GM18519 (cell line): ENCODE data around the gene ARPC5L.
"Not testable (repeated sequence)": the region's sequence is repeated elsewhere in the genome, so short reads cannot be mapped to it uniquely, and the experiment has no call there.

Experiments
- ATAC-seq: cut with Tn5 transposase; IDR thresholded peaks from one replicate; pipeline ENCODE4 v1.9.1; 2021; ENCODE audit warnings: mild to moderate bottlenecking, moderate library complexity; ENCODE audit not compliant: unreplicated experiment, low FRiP score

The ARPC5L gene

DNA sequence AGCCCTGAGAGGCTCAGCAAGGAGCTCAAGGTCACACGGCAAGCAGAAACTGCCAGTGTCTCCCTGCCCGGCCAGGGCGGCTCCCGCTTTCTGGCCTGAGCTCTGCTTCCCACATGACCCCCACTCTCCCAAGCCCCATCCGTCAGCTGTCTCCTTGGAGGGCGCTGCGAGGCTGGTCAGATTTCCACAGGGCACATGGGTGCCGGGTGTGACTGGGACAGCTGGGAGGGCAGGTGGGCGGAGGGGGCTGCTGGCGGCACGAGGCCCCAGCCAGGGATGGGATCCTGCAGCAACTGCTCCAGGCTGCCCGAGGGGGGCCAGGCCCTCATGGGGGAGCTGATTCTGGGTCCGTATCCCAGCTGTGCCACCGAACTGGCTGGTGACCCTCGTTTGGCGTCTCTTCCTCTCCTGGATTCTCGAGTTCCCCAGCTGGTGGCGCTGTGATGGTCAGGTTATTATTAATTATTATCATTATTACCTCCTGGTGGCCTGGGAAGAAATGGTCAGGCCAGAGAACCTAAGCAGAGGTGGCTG lies 21.6 kb upstream of the ARPC5L start:
- ATAC-seq = no peak

- no peak for ATAC-seq
Observed at GRCh38 chr9:124841075-124841821, 20.7 kb upstream of the ARPC5L start.

- ATAC-seq = no peak
Observed at GRCh38 chr9:124843456-124844034, 18.4 kb upstream of the ARPC5L start.

DNA sequence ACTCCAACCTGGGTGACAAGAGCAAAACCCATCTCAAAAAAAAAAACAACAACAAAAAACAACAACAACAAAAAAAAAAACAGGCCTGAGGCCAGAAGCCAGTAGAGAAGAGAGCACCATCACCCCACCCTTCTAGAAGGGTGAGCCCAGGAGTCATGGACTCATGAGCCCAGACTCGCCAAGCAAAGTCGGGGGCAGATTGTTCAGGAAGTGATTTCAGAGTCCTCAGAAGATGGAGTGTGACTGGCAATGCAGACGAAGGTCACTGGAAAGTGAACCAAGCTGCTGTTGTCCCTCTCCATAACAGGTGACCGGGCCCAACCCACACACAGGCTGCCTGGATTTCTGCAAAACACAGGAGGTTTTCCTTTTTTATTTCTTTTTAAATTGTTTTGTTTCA lies 17.6 kb upstream of the ARPC5L start:
- no peak for ATAC-seq

DNA sequence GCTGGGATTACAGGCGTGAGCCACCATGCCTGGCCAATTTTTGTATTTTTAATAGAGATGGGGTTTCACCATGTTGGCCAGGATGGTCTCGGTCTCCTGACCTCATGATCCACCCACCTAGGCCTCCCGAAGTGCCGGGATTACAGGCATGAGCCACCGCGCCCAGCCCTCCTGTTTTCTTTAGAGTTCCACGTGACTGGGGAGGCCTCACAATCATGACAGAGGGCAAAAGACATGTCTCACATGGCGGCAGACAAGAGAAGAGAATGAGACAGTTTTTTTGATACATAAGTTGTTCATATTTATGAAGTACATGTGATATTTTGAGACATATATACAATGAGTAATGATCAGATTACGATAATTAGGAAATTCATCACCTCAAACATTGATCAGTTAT lies 15.5 kb upstream of the ARPC5L start:
- ATAC-seq = not testable (repeated sequence)

DNA sequence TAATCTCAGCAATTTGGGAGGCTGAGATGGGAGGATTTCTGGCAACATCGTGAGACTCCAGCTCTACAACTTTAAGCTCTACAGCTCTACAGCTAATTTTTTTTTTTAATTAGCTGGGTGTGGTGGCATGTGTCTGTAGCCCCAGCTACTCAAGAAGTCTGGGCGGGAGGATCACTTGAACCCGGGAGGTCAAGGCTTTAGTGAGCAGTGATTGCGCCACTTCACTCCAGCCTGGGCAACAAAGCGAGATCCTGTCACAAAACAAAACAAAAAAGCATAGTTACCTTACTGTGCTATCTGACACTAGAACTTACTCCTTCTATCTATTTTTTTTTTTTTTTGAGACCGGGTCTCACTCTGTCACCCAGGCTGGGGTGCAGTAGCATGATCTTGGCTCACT lies 15.0 kb upstream of the ARPC5L start:
- no peak for ATAC-seq

GRCh38 chr9:124849801-124850200 lies 12.1 kb upstream of the ARPC5L start:
- ATAC-seq = no peak

- ATAC-seq = no peak
Observed at GRCh38 chr9:124852121-124852828, 9.7 kb upstream of the ARPC5L start.

DNA sequence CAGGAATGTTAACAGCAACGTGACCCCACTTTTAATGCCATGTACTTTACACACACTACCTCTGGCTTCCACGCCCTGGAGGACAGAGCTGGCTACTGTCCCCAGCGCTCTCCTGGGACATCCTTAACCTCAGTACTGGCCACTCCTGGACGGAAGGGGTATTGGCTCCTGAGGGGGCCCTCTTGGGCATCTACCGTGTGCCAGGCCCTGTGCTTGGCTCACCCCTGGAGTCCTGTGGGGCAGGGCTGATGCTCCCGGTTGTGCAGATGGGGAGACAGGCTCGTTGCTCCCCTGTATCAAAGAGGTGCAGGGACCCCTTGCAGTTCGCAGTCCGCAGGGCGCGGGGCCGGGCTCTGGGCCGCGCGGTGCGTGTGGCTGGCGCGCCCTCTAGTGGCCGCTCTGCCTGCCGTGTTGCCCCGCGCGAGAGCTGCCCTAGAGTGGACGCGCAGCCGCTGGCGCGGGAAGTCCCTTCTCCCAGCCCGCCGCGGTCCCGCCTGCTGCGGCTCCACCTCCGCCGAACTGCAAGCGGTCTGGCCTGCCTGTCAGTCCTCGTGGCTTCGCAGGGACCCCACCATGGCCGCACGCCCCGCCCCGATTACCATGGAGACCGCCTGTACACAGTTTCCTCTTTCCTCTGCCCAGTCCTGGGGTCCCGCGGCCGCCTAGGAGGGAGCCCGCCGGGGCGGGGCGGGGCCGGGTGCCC lies 8.9 kb upstream of the ARPC5L start, which contains the start of gene WDR38:
WDR38 (plus strand) TSS at position 632 of the 703 bp plus-strand sequence. CDS start 72 bp downstream, outside the sequence.
- no peak for ATAC-seq

GRCh38 chr9:124853605-124854143 lies 8.3 kb upstream of the ARPC5L start:
- ATAC-seq = no peak

DNA sequence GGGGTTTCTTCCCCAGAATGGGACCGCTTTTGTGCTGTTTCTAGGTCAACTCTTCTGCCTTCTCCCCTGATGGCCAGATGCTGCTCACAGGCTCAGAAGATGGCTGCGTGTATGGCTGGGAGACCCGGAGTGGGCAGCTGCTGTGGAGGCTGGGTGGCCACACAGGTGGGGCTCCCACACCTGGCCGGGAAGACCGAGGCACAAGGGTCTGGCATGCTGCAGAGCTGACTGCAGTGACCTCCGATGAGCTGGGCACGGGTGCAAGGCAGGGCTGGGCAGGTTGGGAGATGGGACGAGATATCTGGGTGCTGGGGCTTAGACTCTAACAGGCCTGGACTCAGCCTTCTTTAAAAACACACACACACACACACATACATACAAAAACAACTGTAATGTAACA lies 7.8 kb upstream of the ARPC5L start:
- no peak for ATAC-seq

DNA sequence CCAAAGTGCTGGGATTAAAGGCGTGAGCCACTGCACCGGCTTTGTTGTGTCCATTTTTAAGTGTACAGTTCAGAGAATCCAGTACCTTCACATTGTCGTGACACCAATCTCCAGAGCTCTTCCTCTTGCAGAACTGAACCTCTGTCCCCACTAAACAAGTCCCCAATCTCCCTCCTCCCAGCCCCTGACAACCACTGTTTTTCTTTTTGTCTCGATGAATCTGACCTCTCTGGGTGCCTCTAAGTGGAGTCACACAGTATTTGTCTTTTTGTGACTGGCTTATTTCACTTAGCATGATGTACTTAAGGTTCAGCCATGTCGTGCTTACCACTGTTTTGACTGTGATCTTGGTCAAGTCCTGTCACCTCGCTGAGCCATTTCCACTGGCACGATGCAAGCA lies 7.1 kb upstream of the ARPC5L start:
- ATAC-seq = no peak

DNA sequence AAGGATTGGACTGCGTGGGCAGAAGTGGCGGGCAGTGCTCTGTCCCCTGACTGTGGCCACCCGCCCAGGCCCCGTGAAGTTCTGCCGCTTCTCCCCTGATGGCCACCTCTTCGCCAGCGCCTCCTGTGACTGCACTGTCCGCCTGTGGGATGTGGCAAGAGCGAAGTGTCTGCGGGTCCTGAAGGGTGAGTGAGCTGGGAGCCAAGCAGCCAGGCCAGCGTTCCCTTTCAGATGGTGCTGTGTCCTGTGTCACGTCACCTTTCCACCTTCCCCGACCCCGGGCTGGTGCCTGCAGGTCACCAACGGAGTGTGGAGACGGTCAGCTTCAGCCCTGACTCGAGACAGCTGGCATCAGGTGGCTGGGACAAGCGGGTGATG lies 6.4 kb upstream of the ARPC5L start:
- ATAC-seq = no peak

DNA sequence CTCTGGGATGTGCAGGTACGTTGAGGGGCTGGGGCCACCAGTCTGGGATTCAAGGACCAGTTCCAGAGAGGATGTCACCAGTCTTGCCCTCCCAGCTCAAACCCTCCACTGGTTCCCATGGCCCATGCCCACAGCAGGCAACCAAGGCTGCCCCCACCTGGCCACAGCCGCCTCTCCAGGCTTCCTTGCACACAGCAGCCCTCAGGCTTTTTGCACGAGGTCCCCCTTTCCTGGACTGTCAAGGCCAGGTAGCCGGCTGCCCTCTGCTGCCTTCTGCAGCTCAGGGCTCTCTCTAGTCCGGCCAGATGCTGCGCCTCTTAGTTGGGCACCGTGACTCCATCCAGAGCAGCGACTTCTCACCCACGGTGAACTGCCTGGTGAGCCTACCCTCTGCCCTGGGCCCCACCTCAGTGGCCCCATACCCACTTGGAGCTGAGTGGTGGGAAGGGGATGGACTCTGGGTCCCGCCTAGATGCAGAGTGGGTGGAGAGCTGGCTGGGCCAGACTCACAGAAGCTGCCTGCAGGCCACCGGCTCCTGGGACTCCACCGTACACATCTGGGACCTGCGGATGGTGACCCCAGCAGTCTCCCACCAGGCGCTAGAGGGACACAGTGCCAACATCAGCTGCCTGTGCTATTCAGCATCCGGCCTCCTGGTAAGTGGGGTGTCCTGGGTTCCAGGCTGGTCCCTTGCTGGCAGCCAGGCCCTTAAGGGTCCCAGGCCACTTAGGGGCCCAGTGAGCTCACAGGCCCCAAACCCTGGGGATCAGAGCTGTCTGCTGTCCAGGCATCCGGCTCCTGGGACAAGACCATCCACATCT lies 5.8 kb upstream of the ARPC5L start:
- no peak for ATAC-seq

GRCh38 chr9:124857533-124858162 lies 4.3 kb upstream of the ARPC5L start:
- ATAC-seq = no peak

- no peak for ATAC-seq
Observed at GRCh38 chr9:124858330-124859046, 3.4 kb upstream of the ARPC5L start.

- ATAC-seq = no peak
Observed at GRCh38 chr9:124859803-124860581, 1.9 kb upstream of the ARPC5L start.
